ENCODE data around the gene BBS9.

The BBS9 gene

DNA sequence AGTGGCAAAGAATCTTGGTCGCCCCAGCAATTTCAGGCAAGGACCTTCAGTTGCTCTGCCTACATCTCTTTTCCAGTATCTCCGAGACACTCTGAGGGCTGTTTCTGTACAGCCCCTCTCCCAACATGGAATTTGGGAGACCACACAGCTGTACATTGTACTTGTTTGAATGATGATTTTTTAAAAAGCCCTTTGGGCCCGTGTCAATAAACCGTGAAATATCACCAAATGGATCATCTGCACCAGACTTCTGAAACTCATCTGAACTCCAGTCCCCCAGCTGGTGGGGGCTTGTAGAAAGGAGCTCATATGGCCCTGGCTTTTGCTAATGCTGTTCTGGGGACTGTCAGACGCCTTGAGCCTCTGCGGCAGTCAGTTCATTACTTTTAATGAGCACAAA, 374.9 kb downstream of the BBS9 start:
- no peaks in the 10 kb centered on the region for H3K79me2 ChIP-seq (ENCODE audit: low read length)
- no peaks in the 10 kb centered on the region for H3K27me3 ChIP-seq (ENCODE audit: low read depth, low read length)
- no peak overlapping the region for H3K9ac ChIP-seq (ENCODE audit: low read length)
- no peak overlapping the region for H3K27ac ChIP-seq (ENCODE audit: low read length)
- no peak overlapping the region for H3K4me2 ChIP-seq (ENCODE audit: low read length)
- H3K9me3 ChIP-seq (ENCODE audit: insufficient read depth, low read length), result no peaks in the 10 kb centered on the region
- no peak for TF ChIP-seq EZH2phosphoT487 (IDR thresholded peaks at IDR 0.05; ENCODE audit: low read depth)
- TF ChIP-seq, protein P1, sequence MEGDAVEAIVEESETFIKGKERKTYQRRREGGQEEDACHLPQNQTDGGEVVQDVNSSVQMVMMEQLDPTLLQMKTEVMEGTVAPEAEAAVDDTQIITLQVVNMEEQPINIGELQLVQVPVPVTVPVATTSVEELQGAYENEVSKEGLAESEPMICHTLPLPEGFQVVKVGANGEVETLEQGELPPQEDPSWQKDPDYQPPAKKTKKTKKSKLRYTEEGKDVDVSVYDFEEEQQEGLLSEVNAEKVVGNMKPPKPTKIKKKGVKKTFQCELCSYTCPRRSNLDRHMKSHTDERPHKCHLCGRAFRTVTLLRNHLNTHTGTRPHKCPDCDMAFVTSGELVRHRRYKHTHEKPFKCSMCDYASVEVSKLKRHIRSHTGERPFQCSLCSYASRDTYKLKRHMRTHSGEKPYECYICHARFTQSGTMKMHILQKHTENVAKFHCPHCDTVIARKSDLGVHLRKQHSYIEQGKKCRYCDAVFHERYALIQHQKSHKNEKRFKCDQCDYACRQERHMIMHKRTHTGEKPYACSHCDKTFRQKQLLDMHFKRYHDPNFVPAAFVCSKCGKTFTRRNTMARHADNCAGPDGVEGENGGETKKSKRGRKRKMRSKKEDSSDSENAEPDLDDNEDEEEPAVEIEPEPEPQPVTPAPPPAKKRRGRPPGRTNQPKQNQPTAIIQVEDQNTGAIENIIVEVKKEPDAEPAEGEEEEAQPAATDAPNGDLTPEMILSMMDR (IDR thresholded peaks at IDR 0.05; ENCODE audit: low read depth, low read length), result no peak
- no peaks in the 10 kb centered on the region for H3K36me3 ChIP-seq (replicated peaks; ENCODE audit: low read depth, low read length)
- H3K4me3 ChIP-seq (ENCODE audit: low read length), result no peak overlapping the region
- peaks cover 5% of the 10 kb centered on the region for H3K4me1 ChIP-seq (ENCODE audit: low read length)
- no peaks in the 10 kb centered on the region for H4K20me1 ChIP-seq (ENCODE audit: insufficient read depth, low read length)
- no peak overlapping the region for H2AFZ ChIP-seq (ENCODE audit: low read depth, low read length)

DNA sequence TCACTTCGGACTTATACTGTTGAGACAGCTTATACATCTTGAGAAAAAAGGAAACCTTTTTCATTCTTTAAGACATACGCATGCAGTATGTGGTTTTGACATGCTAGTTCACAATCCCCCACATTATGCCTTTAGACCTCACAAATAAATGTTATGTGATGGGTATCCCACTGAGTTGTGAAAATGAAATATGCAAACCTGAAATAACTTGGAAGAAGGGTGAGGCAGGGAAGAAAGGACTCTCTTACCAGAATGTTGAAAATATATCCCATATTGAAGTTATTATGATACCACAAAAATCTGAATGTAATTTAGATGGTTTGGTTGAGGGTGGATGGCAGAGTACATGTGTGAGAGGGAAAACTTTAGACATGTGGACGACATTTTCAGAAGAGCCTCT, 379.8 kb downstream of the BBS9 start:
- Histone ChIP-seq H3K9ac (ENCODE audit: low read length) (no peak overlapping the region), H3K27me3 (ENCODE audit: low read depth, low read length) (no peaks in the 10 kb centered on the region), H4K20me1 (ENCODE audit: insufficient read depth, low read length) (no peaks in the 10 kb centered on the region), H3K4me3 (ENCODE audit: low read length) (no peak overlapping the region), H3K4me1 (ENCODE audit: low read length) (peaks cover 2% of the 10 kb centered on the region), H2AFZ (ENCODE audit: low read depth, low read length) (no peak overlapping the region), H3K9me3 (ENCODE audit: insufficient read depth, low read length) (no peaks in the 10 kb centered on the region), H3K79me2 (ENCODE audit: low read length) (no peaks in the 10 kb centered on the region), H3K36me3 (replicated peaks; ENCODE audit: low read depth, low read length) (no peaks in the 10 kb centered on the region), H3K27ac (ENCODE audit: low read length) (no peak overlapping the region), H3K4me2 (ENCODE audit: low read length) (no peak overlapping the region)
- TF ChIP-seq, protein P1 (IDR thresholded peaks at IDR 0.05; ENCODE audit: low read depth, low read length), result no peak
- TF ChIP-seq EZH2phosphoT487 (IDR thresholded peaks at IDR 0.05; ENCODE audit: low read depth), result no peak

DNA sequence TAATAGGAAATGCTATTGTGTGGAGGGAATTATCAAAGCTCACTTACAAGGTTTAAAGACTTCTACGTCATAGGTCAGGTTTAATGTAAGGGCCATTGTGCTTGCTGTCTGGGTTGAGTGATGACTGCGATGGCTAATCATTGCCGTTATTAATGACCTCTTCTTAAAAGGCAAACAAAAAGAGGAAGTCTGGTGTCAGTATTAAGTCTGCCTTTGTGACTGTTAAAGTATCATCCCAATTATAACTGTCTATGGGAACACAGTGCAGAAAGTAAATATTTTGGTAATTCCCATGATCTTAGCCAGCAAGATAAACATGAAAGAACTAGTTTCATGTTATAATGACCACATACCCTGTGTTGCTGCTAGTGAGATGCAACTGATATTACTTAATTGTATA, 382.4 kb downstream of the BBS9 start:
- Histone ChIP-seq H4K20me1 (ENCODE audit: insufficient read depth, low read length) (no peaks in the 10 kb centered on the region), H3K79me2 (ENCODE audit: low read length) (no peaks in the 10 kb centered on the region), H3K9ac (ENCODE audit: low read length) (no peak overlapping the region), H3K4me3 (ENCODE audit: low read length) (no peak overlapping the region), H3K36me3 (replicated peaks; ENCODE audit: low read depth, low read length) (no peaks in the 10 kb centered on the region), H3K4me1 (ENCODE audit: low read length) (peaks cover 2% of the 10 kb centered on the region), H3K27ac (ENCODE audit: low read length) (no peak overlapping the region), H3K9me3 (ENCODE audit: insufficient read depth, low read length) (no peaks in the 10 kb centered on the region), H3K27me3 (ENCODE audit: low read depth, low read length) (no peaks in the 10 kb centered on the region), H3K4me2 (ENCODE audit: low read length) (no peak overlapping the region), H2AFZ (ENCODE audit: low read depth, low read length) (no peak overlapping the region)
- TF ChIP-seq, protein P1 (IDR thresholded peaks at IDR 0.05; ENCODE audit: low read depth, low read length), result no peak
- no peak for TF ChIP-seq EZH2phosphoT487 (IDR thresholded peaks at IDR 0.05; ENCODE audit: low read depth)

DNA sequence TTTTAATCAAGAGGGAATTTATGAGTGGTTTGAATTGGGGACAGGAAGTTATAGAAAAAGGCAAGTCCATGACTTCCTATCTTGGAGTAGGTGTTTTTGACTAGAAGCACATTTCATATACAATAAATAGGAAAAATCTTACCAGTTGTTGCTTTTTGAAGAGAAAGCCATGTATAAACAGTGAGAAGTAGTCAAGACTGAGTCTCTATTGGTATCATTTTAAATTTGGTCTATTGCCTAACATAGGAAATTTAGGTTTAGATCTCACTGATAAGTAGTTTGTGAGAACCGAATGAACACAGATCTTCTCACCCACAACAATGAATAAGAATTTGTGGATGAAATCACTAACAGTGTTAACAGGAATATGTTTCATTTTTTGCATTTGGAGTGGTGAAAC, 387.2 kb downstream of the BBS9 start:
- Histone ChIP-seq H3K27me3 (ENCODE audit: low read depth, low read length) (no peaks in the 10 kb centered on the region), H3K4me3 (ENCODE audit: low read length) (no peak overlapping the region), H3K9me3 (ENCODE audit: insufficient read depth, low read length) (no peaks in the 10 kb centered on the region), H3K36me3 (replicated peaks; ENCODE audit: low read depth, low read length) (no peaks in the 10 kb centered on the region), H3K4me1 (ENCODE audit: low read length) (no peaks in the 10 kb centered on the region), H2AFZ (ENCODE audit: low read depth, low read length) (no peak overlapping the region), H4K20me1 (ENCODE audit: insufficient read depth, low read length) (no peaks in the 10 kb centered on the region), H3K9ac (ENCODE audit: low read length) (no peak overlapping the region), H3K27ac (ENCODE audit: low read length) (no peak overlapping the region), H3K4me2 (ENCODE audit: low read length) (no peak overlapping the region), H3K79me2 (ENCODE audit: low read length) (no peaks in the 10 kb centered on the region)
- TF ChIP-seq EZH2phosphoT487 (IDR thresholded peaks at IDR 0.05; ENCODE audit: low read depth), result no peak
- TF ChIP-seq, protein P1 (IDR thresholded peaks at IDR 0.05; ENCODE audit: low read depth, low read length), result no peak

Measured in OCI-LY3 (cell line).